Measurements from ENCODE around the gene EEFSEC.

EEFSEC gene

GRCh38 chr3:128290484-128290883 lies 137.2 kb downstream of the EEFSEC start:
- Histone ChIP-seq H3K9ac (ENCODE audit: low read depth, low read length) (no peak overlapping the region), H3K36me3 (ENCODE audit: insufficient read depth, low read length) (no peaks in the 10 kb centered on the region), H3K4me1 (ENCODE audit: insufficient read depth, low read length) (peaks cover 12% of the 10 kb centered on the region), H3K9me3 (ENCODE audit: control insufficient read depth, insufficient read depth, low read length) (peaks cover 5% of the 10 kb centered on the region; the same call in 1 of the 2 replicates)

- no peaks in the 10 kb centered on the region for H3K4me1 ChIP-seq (ENCODE audit: insufficient read depth, low read length)
- no peaks in the 10 kb centered on the region for H3K36me3 ChIP-seq (ENCODE audit: insufficient read depth, low read length)
- no peak overlapping the region for H3K9ac ChIP-seq (ENCODE audit: low read depth, low read length)
- peaks cover 5% of the 10 kb centered on the region; the same call in 1 of the 2 replicates for H3K9me3 ChIP-seq (ENCODE audit: control insufficient read depth, insufficient read depth, low read length)
Measured at GRCh38 chr3:128293930-128294329, 140.6 kb downstream of the EEFSEC start.

- peaks cover 5% of the 10 kb centered on the region; the same call in 1 of the 2 replicates for H3K9me3 ChIP-seq (ENCODE audit: control insufficient read depth, insufficient read depth, low read length)
- H3K36me3 ChIP-seq (ENCODE audit: insufficient read depth, low read length): no peaks in the 10 kb centered on the region
- no peaks in the 10 kb centered on the region for H3K4me1 ChIP-seq (ENCODE audit: insufficient read depth, low read length)
- H3K9ac ChIP-seq (ENCODE audit: low read depth, low read length): no peak overlapping the region
Measured at GRCh38 chr3:128294999-128295468, 141.8 kb downstream of the EEFSEC start.

- Histone ChIP-seq H3K36me3 (ENCODE audit: insufficient read depth, low read length) (no peaks in the 10 kb centered on the region), H3K9me3 (ENCODE audit: control insufficient read depth, insufficient read depth, low read length) (no peaks in the 10 kb centered on the region)
Measured at GRCh38 chr3:128296469-128297251, 143.4 kb downstream of the EEFSEC start.

GRCh38 chr3:128297401-128298138 lies 144.3 kb downstream of the EEFSEC start:
- Histone ChIP-seq H3K36me3 (ENCODE audit: insufficient read depth, low read length) (no peaks in the 10 kb centered on the region), H3K9me3 (ENCODE audit: control insufficient read depth, insufficient read depth, low read length) (no peaks in the 10 kb centered on the region), H3K4me1 (ENCODE audit: insufficient read depth, low read length) (no peaks in the 10 kb centered on the region), H3K9ac (ENCODE audit: low read depth, low read length) (no peak overlapping the region)

More at GRCh38 chr3:128296469-128297251, 143.4 kb downstream of the EEFSEC start:
- H3K4me1 ChIP-seq (ENCODE audit: insufficient read depth, low read length): no peaks in the 10 kb centered on the region
- H3K9ac ChIP-seq (ENCODE audit: low read depth, low read length): no peak overlapping the region

GRCh38 chr3:128301186-128302023 lies 148.1 kb downstream of the EEFSEC start:
- Histone ChIP-seq H3K4me1 (ENCODE audit: insufficient read depth, low read length) (no peaks in the 10 kb centered on the region), H3K36me3 (ENCODE audit: insufficient read depth, low read length) (no peaks in the 10 kb centered on the region), H3K9ac (ENCODE audit: low read depth, low read length) (no peak overlapping the region), H3K9me3 (ENCODE audit: control insufficient read depth, insufficient read depth, low read length) (no peaks in the 10 kb centered on the region)

- H3K36me3 ChIP-seq (ENCODE audit: insufficient read depth, low read length): no peaks in the 10 kb centered on the region
- H3K9ac ChIP-seq (ENCODE audit: low read depth, low read length): no peak overlapping the region
- H3K9me3 ChIP-seq (ENCODE audit: control insufficient read depth, insufficient read depth, low read length): no peaks in the 10 kb centered on the region
- no peaks in the 10 kb centered on the region for H3K4me1 ChIP-seq (ENCODE audit: insufficient read depth, low read length)
Measured at GRCh38 chr3:128306481-128306880, 153.2 kb downstream of the EEFSEC start.

- H3K4me1 ChIP-seq (ENCODE audit: insufficient read depth, low read length): no peaks in the 10 kb centered on the region
- H3K36me3 ChIP-seq (ENCODE audit: insufficient read depth, low read length): no peaks in the 10 kb centered on the region
- H3K9ac ChIP-seq (ENCODE audit: low read depth, low read length): no peak overlapping the region
- H3K9me3 ChIP-seq (ENCODE audit: control insufficient read depth, insufficient read depth, low read length): no peaks in the 10 kb centered on the region
Measured at GRCh38 chr3:128307029-128307633, 153.8 kb downstream of the EEFSEC start.

GRCh38 chr3:128307781-128308469 lies 154.6 kb downstream of the EEFSEC start:
- Histone ChIP-seq H3K36me3 (ENCODE audit: insufficient read depth, low read length) (no peaks in the 10 kb centered on the region), H3K9ac (ENCODE audit: low read depth, low read length) (no peak overlapping the region)

GRCh38 chr3:128309026-128309425 lies 155.7 kb downstream of the EEFSEC start:
- no peaks in the 10 kb centered on the region for H3K9me3 ChIP-seq (ENCODE audit: control insufficient read depth, insufficient read depth, low read length)

More at GRCh38 chr3:128307781-128308469, 154.6 kb downstream of the EEFSEC start:
- Histone ChIP-seq H3K9me3 (ENCODE audit: control insufficient read depth, insufficient read depth, low read length) (no peaks in the 10 kb centered on the region), H3K4me1 (ENCODE audit: insufficient read depth, low read length) (no peaks in the 10 kb centered on the region)

GRCh38 chr3:128310286-128311058 lies 157.2 kb downstream of the EEFSEC start:
- Histone ChIP-seq H3K9ac (ENCODE audit: low read depth, low read length) (no peak overlapping the region), H3K9me3 (ENCODE audit: control insufficient read depth, insufficient read depth, low read length) (no peaks in the 10 kb centered on the region), H3K36me3 (ENCODE audit: insufficient read depth, low read length) (no peaks in the 10 kb centered on the region), H3K4me1 (ENCODE audit: insufficient read depth, low read length) (no peaks in the 10 kb centered on the region)

More at GRCh38 chr3:128309026-128309425, 155.7 kb downstream of the EEFSEC start:
- Histone ChIP-seq H3K4me1 (ENCODE audit: insufficient read depth, low read length) (no peaks in the 10 kb centered on the region), H3K9ac (ENCODE audit: low read depth, low read length) (no peak overlapping the region), H3K36me3 (ENCODE audit: insufficient read depth, low read length) (no peaks in the 10 kb centered on the region)

GRCh38 chr3:128311441-128311844 lies 158.2 kb downstream of the EEFSEC start:
- no peak overlapping the region for H3K9ac ChIP-seq (ENCODE audit: low read depth, low read length)
- no peaks in the 10 kb centered on the region for H3K4me1 ChIP-seq (ENCODE audit: insufficient read depth, low read length)
- H3K36me3 ChIP-seq (ENCODE audit: insufficient read depth, low read length): no peaks in the 10 kb centered on the region
- no peaks in the 10 kb centered on the region for H3K9me3 ChIP-seq (ENCODE audit: control insufficient read depth, insufficient read depth, low read length)

GRCh38 chr3:128312271-128312670 lies 159.0 kb downstream of the EEFSEC start:
- Histone ChIP-seq H3K4me1 (ENCODE audit: insufficient read depth, low read length) (no peaks in the 10 kb centered on the region), H3K36me3 (ENCODE audit: insufficient read depth, low read length) (no peaks in the 10 kb centered on the region), H3K9ac (ENCODE audit: low read depth, low read length) (no peak overlapping the region), H3K9me3 (ENCODE audit: control insufficient read depth, insufficient read depth, low read length) (no peaks in the 10 kb centered on the region)

Data from ES-I3 (cell line).